HG02798 (cell line): ENCODE measurements around the gene THSD7B.

Experiments used
- ATAC-seq: cut with Tn5 transposase; IDR thresholded peaks from one replicate; pipeline ENCODE4 v1.9.1; 2021; ENCODE audit warnings: mild to moderate bottlenecking; ENCODE audit not compliant: unreplicated experiment, poor library complexity

The THSD7B gene

GRCh38 chr2:137133225-137133624 is 367.9 kb downstream of the THSD7B start:
- no peak for ATAC-seq

GRCh38 chr2:137138263-137138662 is 372.9 kb downstream of the THSD7B start:
- no peak for ATAC-seq

- ATAC-seq, result no peak
Measured at GRCh38 chr2:137151731-137152130, 386.4 kb downstream of the THSD7B start.

- no peak for ATAC-seq
Measured at GRCh38 chr2:137154946-137155345, 389.6 kb downstream of the THSD7B start.

- ATAC-seq, result no peak
Measured at GRCh38 chr2:137155356-137156104, 390.2 kb downstream of the THSD7B start.

- ATAC-seq, result no peak
Measured at GRCh38 chr2:137156221-137156844, 391.0 kb downstream of the THSD7B start.

- ATAC-seq, result no peak
Measured at GRCh38 chr2:137157851-137158250, 392.5 kb downstream of the THSD7B start.

GRCh38 chr2:137161250-137161649 is 395.9 kb downstream of the THSD7B start:
- no peak for ATAC-seq

- ATAC-seq, result no peak
Measured at GRCh38 chr2:137165968-137166367, 400.6 kb downstream of the THSD7B start.

- ATAC-seq, result no peak
Measured at GRCh38 chr2:137167651-137168050, 402.3 kb downstream of the THSD7B start.

GRCh38 chr2:137168552-137168951 is 403.2 kb downstream of the THSD7B start:
- ATAC-seq, result no peak

- no peak for ATAC-seq
Measured at GRCh38 chr2:137172162-137172561, 406.8 kb downstream of the THSD7B start.

GRCh38 chr2:137173463-137173862 is 408.1 kb downstream of the THSD7B start:
- peak; percentile 94 for ATAC-seq

- no peak for ATAC-seq
Measured at GRCh38 chr2:137175246-137175645, 409.9 kb downstream of the THSD7B start.

- ATAC-seq, result no peak
Measured at GRCh38 chr2:137178951-137179377, 413.6 kb downstream of the THSD7B start.

GRCh38 chr2:137179542-137179941 is 414.2 kb downstream of the THSD7B start:
- ATAC-seq, result no peak

GRCh38 chr2:137180012-137180411 is 414.7 kb downstream of the THSD7B start:
- ATAC-seq, result no peak

- ATAC-seq, result no peak
Measured at GRCh38 chr2:137181370-137181769, 416.0 kb downstream of the THSD7B start.

GRCh38 chr2:137182071-137182470 is 416.7 kb downstream of the THSD7B start:
- no peak for ATAC-seq

- ATAC-seq, result no peak
Measured at GRCh38 chr2:137183206-137183898, 418.0 kb downstream of the THSD7B start.

GRCh38 chr2:137185378-137186078 is 420.2 kb downstream of the THSD7B start:
- no peak for ATAC-seq
